GM21367 (cell line): ENCODE results near the gene PTPRN2.
"Not testable (repeated sequence)": the region's sequence is repeated elsewhere in the genome, so short reads cannot be mapped to it uniquely, and the experiment has no call there.

Source experiments
- ATAC-seq: cut with Tn5 transposase; IDR thresholded peaks from one replicate; pipeline ENCODE4 v1.9.1; 2021; ENCODE audit not compliant: unreplicated experiment

Gene PTPRN2

GRCh38 chr7:157905651-157906461 lies 681.8 kb downstream of the PTPRN2 start:
- no peak for ATAC-seq

GRCh38 chr7:157904866-157905570 lies 682.6 kb downstream of the PTPRN2 start:
- ATAC-seq, result no peak

- no peak for ATAC-seq
Measured at GRCh38 chr7:157904211-157904865, 683.3 kb downstream of the PTPRN2 start.

- no peak for ATAC-seq
Measured at GRCh38 chr7:157903710-157904109, 683.9 kb downstream of the PTPRN2 start.

- ATAC-seq, result no peak
Measured at GRCh38 chr7:157903296-157903695, 684.3 kb downstream of the PTPRN2 start.

- ATAC-seq, result not testable (repeated sequence)
Measured at GRCh38 chr7:157901816-157902610, 685.6 kb downstream of the PTPRN2 start.

GRCh38 chr7:157901166-157901565 lies 686.5 kb downstream of the PTPRN2 start:
- ATAC-seq, result no peak

GRCh38 chr7:157900556-157900955 lies 687.1 kb downstream of the PTPRN2 start:
- ATAC-seq, result no peak

- ATAC-seq, result no peak
Measured at GRCh38 chr7:157900011-157900410, 687.6 kb downstream of the PTPRN2 start.

- ATAC-seq, result no peak
Measured at GRCh38 chr7:157898802-157899505, 688.7 kb downstream of the PTPRN2 start.

GRCh38 chr7:157898261-157898660 lies 689.4 kb downstream of the PTPRN2 start:
- no peak for ATAC-seq

GRCh38 chr7:157897681-157898080 lies 689.9 kb downstream of the PTPRN2 start:
- no peak for ATAC-seq

GRCh38 chr7:157896774-157897555 lies 690.7 kb downstream of the PTPRN2 start:
- no peak for ATAC-seq

GRCh38 chr7:157896376-157896675 lies 691.3 kb downstream of the PTPRN2 start:
- ATAC-seq, result not testable (repeated sequence)

- ATAC-seq, result no peak
Measured at GRCh38 chr7:157895520-157896375, 691.9 kb downstream of the PTPRN2 start.

GRCh38 chr7:157895098-157895497 lies 692.5 kb downstream of the PTPRN2 start:
- not testable (repeated sequence) for ATAC-seq

- ATAC-seq, result no peak
Measured at GRCh38 chr7:157893535-157894044, 694.0 kb downstream of the PTPRN2 start.

- ATAC-seq, result no peak
Measured at GRCh38 chr7:157892751-157893523, 694.7 kb downstream of the PTPRN2 start.
